Panc1 (cell line): Measurements from ENCODE around the gene SENP5. TPM values are rescaled to one million over a fixed set of nuclear protein-coding genes. Genes with fewer than 3 reads are reported as not detected.

Experiments used
- ATAC-seq: fragments of 200-7000 bp; cut with Tn5 transposase; 2 replicates; pipeline ENCODE4 v1.9.1; 2020; ENCODE audit warnings: mild to moderate bottlenecking, moderate library complexity
- BruUV-seq: library from RNA; stranded (reverse); fragments of 400-500 nt; replicated peaks from 2 replicates; lab custom pipeline; 2021; lab: Mats Ljungman, UMichigan
- CTCF ChIA-PET: fragments of 300-600 bp; sonication (Branson Sonifier 250); formaldehyde crosslinking; loops from one replicate; lab custom pipeline; 2022; ENCODE audit warnings: antibody characterized with exemption; lab: Charles Lee
- POLR2A ChIA-PET: fragments of 300-600 bp; sonication (Branson Sonifier 250); formaldehyde crosslinking; loops from one replicate; lab custom pipeline; 2022; ENCODE audit warnings: antibody characterized with exemption; lab: Charles Lee
- DNase-seq: peaks from one replicate; pipeline ENCODE4 v3.0.0-alpha.2; 2010; ENCODE audit warnings: low read depth, low spot score
- H3K27ac ChIP-seq: 2 replicates; pipeline ENCODE4 v1.5.1; 2011; ENCODE audit warnings: mild to moderate bottlenecking, low read length, inconsistent platforms
- H3K27me3 ChIP-seq: fragments of 200-500 bp; sonication (Bioruptor generic); 2 replicates; pipeline ENCODE4 v1.6.0; 2014; ENCODE audit warnings: low read length, inconsistent platforms; ENCODE audit not compliant: control insufficient read depth, insufficient read depth
- H3K36me3 ChIP-seq: fragments of 200-500 bp; sonication (Bioruptor generic); 2 replicates; pipeline ENCODE4 v1.5.1; 2014; ENCODE audit warnings: inconsistent platforms, mild to moderate bottlenecking, low read length, moderate library complexity; ENCODE audit not compliant: control insufficient read depth, insufficient read depth
- H3K4me1 ChIP-seq: 2 replicates; pipeline ENCODE4 v1.5.1; 2011; ENCODE audit warnings: inconsistent platforms, mild to moderate bottlenecking, low read length, moderate library complexity; ENCODE audit not compliant: control insufficient read depth, insufficient read depth
- H3K4me3 ChIP-seq, 2 experiments: 2 replicates each; pipeline ENCODE4 v1.5.1; 2011 to 2012; ENCODE audit warnings: low read depth in 2 of 2, low read length in 2 of 2, mild to moderate bottlenecking in 2 of 2, inconsistent platforms in 1 of 2, moderate library complexity in 1 of 2
- H3K9me3 ChIP-seq: fragments of 200-500 bp; sonication (Bioruptor generic); 2 replicates; pipeline ENCODE4 v1.5.1; 2014; ENCODE audit warnings: low read depth, mild to moderate bottlenecking, inconsistent platforms, low read length, moderate library complexity; ENCODE audit not compliant: control insufficient read depth, insufficient read depth
- CTCF ChIP-seq: fragments of 450-650 bp; IDR thresholded peaks from 2 replicates; pipeline ENCODE4 v1.5.1; 2017; ENCODE audit warnings: mild to moderate bottlenecking
- POLR2AphosphoS5 ChIP-seq: IDR thresholded peaks from 2 replicates; pipeline ENCODE4 v1.6.1; 2012; ENCODE audit warnings: mild to moderate bottlenecking, low read depth, low read length, moderate library complexity
- REST ChIP-seq, 2 experiments: IDR thresholded peaks; 2 replicates each; pipeline ENCODE4 v1.6.1; 2011 to 2012; ENCODE audit warnings: low read depth in 2 of 2, control low read depth in 1 of 2, low read length in 1 of 2, mild to moderate bottlenecking in 1 of 2, moderate library complexity in 1 of 2; ENCODE audit not compliant: insufficient read depth in 1 of 2
- SIN3A ChIP-seq: IDR thresholded peaks from 2 replicates; pipeline ENCODE4 v1.6.1; 2012; ENCODE audit warnings: low read depth, mild to moderate bottlenecking, low read length, moderate library complexity, borderline replicate concordance; ENCODE audit not compliant: insufficient read depth
- TCF7L2 ChIP-seq: IDR thresholded peaks from 2 replicates; pipeline ENCODE4 v1.6.1; 2011; ENCODE audit warnings: mild to moderate bottlenecking, low read depth, low read length, inconsistent platforms
- in situ Hi-C: cut with HindIII; loops from 2 replicates; pipeline ENCODE4 v1.10.0; 2016; ENCODE audit warnings: low sequenced_read_pairs, low pct_unique_long_range_greater_than_20kb
- intact Hi-C: fragments of 100-400 bp; cut with micrococcal nuclease; formaldehyde crosslinking; loops from one replicate; pipeline ENCODE4 v1.10.0; 2022; ENCODE audit not compliant: unreplicated experiment
- total RNA-seq: library from RNA; stranded (reverse); gene quantifications from one replicate; pipeline ENCODE4 v1.2.1, GENCODE V29; 2021; ENCODE audit not compliant: unreplicated experiment

Gene SENP5
- total RNA-seq, 1 experiment from 2014 or later = 40.0 TPM

GRCh38 chr3:196883361-196883760 is 15.6 kb downstream of the SENP5 start:
- ChIA-PET CTCF (no interaction called here), POLR2A (no interaction called here)
- H3K27ac ChIP-seq = no peak overlapping the region
- in situ Hi-C loops (no loop called here), intact Hi-C loops (no loop called here)
- no peak for ATAC-seq
- no peaks in the 10 kb centered on the region for H3K9me3 ChIP-seq
- no peak overlapping the region for H3K4me3 ChIP-seq
- no TSS peak for BruUV-seq
- H3K36me3 ChIP-seq = 0 out of 2 replicates have a peak, but pooled peaks cover 5% of the 10 kb centered on the region
- no peaks in the 10 kb centered on the region for H3K4me1 ChIP-seq
- no peak for DNase-seq
- no peaks in the 10 kb centered on the region for H3K27me3 ChIP-seq
- TF ChIP-seq POLR2AphosphoS5 (no peak), CTCF (no peak), TCF7L2 (no peak)

- intact Hi-C loops (no loop called here), in situ Hi-C loops (no loop called here)
- TF ChIP-seq CTCF (no peak), POLR2AphosphoS5 (no peak), TCF7L2 (no peak), REST (IDR thresholded peaks at IDR 0.05; ENCODE audit: insufficient read depth in 1 of 2, low read depth in 2 of 2, low read length in 1 of 2) (no peak), SIN3A (no peak)
- H3K27ac ChIP-seq = no peak overlapping the region
- ATAC-seq (no peak), DNase-seq (no peak)
- no peaks in the 10 kb centered on the region for H3K27me3 ChIP-seq
- H3K4me3 ChIP-seq = no peak overlapping the region
- BruUV-seq = no TSS peak
- 0 out of 2 replicates have a peak, but pooled peaks cover 5% of the 10 kb centered on the region for H3K36me3 ChIP-seq
- no peaks in the 10 kb centered on the region for H3K4me1 ChIP-seq
- H3K9me3 ChIP-seq = no peaks in the 10 kb centered on the region
- ChIA-PET CTCF (no interaction called here), POLR2A (interaction anchor here (1.4 kb wide), 1 partner anchor 19 kb away, joined by 4 read pairs; the partner anchor contains the start of gene SENP5)
Measured at GRCh38 chr3:196886144-196886543, 18.4 kb downstream of the SENP5 start.
